SJSA1 (cell line): Measurements from ENCODE around the gene SPRY2. TPM values are rescaled to one million over a fixed set of nuclear protein-coding genes. Genes with fewer than 3 reads are reported as not detected.

Source experiments
- DNase-seq, 2 experiments: peaks; one replicate each; pipeline ENCODE4 v3.0.0-alpha.2; 2015 to 2020; ENCODE audit warnings: low spot score in 2 of 2, low read depth in 1 of 2
- H3K27ac ChIP-seq: fragments of 250-450 bp; sonication (Bioruptor Pico); 2 replicates; pipeline ENCODE4 v1.5.1; 2020; ENCODE audit warnings: mild to moderate bottlenecking, moderate library complexity
- H3K27me3 ChIP-seq: fragments of 250-450 bp; sonication (Bioruptor Pico); replicated peaks from 2 replicates; pipeline ENCODE4 v1.5.1; 2020; ENCODE audit warnings: mild to moderate bottlenecking, moderate library complexity
- H3K36me3 ChIP-seq: fragments of 250-450 bp; sonication (Bioruptor Pico); 2 replicates; pipeline ENCODE4 v1.5.1; 2020; ENCODE audit warnings: mild to moderate bottlenecking
- H3K4me1 ChIP-seq: fragments of 250-450 bp; sonication (Bioruptor Pico); replicated peaks from 2 replicates; pipeline ENCODE4 v1.6.1; 2021; ENCODE audit warnings: mild to moderate bottlenecking
- H3K4me3 ChIP-seq: fragments of 250-450 bp; sonication (Bioruptor Pico); 2 replicates; pipeline ENCODE4 v1.5.1; 2020; ENCODE audit warnings: mild to moderate bottlenecking
- H3K9me3 ChIP-seq: fragments of 250-450 bp; sonication (Bioruptor Pico); replicated peaks from 2 replicates; pipeline ENCODE4 v1.5.1; 2020; ENCODE audit warnings: mild to moderate bottlenecking
- total RNA-seq: library from RNA; depleted of rRNA; stranded (reverse); fragments of >200 nt; shearing (Covaris generic); gene quantifications from 2 replicates; pipeline ENCODE4 v1.2.3, GENCODE V29; 2014

The SPRY2 gene
- total RNA-seq, 1 experiment from 2014 or later = 43.3 TPM

GRCh38 chr13:80290591-80290990, 50.3 kb downstream of the SPRY2 start:
- Histone ChIP-seq H3K4me1 (no peaks in the 10 kb centered on the region), H3K27me3 (no peaks in the 10 kb centered on the region), H3K9me3 (no peaks in the 10 kb centered on the region), H3K36me3 (no peaks in the 10 kb centered on the region), H3K4me3 (no peak overlapping the region), H3K27ac (no peak overlapping the region)
- DNase-seq = no peak
